GM18526 (cell line): ENCODE results near the gene YIF1B.

Experiments used
- POLR2A ChIP-seq: IDR thresholded peaks from 3 replicates; pipeline ENCODE4 v1.6.1; 2011; ENCODE audit not compliant: insufficient read length; ENCODE audit errors: extremely low read depth

The YIF1B gene

DNA sequence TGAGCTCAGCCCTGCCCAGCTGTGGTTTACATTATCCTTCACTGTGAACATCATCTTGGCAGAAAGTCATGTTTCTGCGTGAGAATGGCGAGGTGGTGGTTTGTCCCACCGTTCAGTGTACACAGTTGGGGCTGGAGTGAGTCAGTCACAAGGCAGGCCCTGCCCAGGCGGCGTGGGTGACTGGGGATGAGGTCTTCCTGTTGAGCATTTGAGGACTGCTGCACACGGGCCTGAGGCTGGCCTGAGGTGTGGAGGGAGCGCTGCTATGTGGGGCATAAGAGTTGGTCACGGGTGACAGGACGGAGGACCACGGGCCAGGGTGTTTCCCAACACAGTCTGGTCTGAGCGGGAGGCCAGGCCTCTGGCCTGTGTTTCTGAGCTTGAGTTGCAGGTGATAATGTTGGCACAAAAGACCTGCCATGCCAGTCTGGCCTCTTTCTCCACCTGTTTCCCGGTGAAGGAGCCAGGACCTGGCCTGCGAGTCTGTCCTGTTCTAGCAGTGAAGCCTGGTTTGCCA, 25.1 kb downstream of the YIF1B start:
- TF ChIP-seq POLR2A = no peak

DNA sequence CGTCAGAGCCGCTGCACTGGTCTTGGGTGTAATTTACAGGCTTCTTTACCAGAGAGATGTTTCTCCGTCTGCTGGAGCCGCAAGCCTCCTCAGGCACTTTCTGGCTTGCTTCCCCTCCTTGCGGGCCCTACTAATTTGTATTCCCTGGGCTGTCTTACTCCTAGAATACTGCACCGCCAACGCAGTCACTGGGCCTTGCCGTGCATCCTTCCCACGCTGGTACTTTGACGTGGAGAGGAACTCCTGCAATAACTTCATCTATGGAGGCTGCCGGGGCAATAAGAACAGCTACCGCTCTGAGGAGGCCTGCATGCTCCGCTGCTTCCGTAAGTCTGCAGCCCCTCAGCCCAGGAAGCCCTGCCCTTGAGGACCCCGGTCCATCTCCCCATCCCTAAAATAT, 25.8 kb downstream of the YIF1B start:
- no peak for TF ChIP-seq POLR2A

GRCh38 chr19:38288123-38288855, 27.5 kb downstream of the YIF1B start:
- no peak for TF ChIP-seq POLR2A

GRCh38 chr19:38287604-38288003, 28.1 kb downstream of the YIF1B start:
- no peak for TF ChIP-seq POLR2A

DNA sequence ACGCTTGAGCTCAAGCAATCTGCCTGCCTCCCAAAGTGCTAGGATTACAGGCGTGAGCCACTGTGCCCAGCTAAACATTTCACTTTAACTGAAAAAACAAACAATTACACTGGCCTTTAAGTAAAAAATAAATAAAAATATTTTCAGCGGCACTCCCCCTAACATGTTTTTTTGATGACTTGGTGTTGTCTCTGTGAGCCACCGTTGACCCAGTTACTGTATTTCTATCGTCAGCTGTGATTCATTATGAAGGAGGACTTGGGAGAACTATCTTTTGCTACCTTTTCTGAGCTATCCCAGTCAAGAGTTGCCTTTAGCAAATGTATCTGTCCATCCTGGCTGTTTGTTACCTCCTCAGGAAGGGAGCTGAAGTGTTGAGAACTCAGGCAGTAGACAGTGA, 30.2 kb downstream of the YIF1B start:
- no peak for TF ChIP-seq POLR2A

GRCh38 chr19:38284422-38284821, 31.3 kb downstream of the YIF1B start:
- no peak for TF ChIP-seq POLR2A

DNA sequence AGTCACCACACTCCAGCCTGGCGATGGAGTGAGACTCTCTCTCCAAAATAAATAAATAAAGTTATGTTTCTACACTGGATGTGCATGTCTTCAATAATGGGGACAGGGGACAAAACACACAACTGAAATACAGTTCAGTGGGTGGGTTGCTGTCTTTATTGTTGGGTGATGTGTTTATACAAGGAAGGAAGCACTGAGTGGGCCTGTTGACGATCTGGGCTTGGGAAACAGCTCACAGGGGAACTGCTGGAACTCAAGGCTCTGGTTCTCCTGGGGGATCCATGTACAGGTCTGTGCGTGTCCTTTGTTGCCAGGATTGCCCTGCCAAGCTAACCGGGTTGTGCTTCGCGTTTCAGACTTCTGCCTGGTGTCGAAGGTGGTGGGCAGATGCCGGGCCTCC, 32.5 kb downstream of the YIF1B start:
- no peak for TF ChIP-seq POLR2A

GRCh38 chr19:38281811-38282566, 33.8 kb downstream of the YIF1B start:
- no peak for TF ChIP-seq POLR2A

- no peak for TF ChIP-seq POLR2A
Measured at GRCh38 chr19:38280030-38280921, 35.5 kb downstream of the YIF1B start.

- TF ChIP-seq POLR2A = no peak
Measured at GRCh38 chr19:38278751-38279150, 37.0 kb downstream of the YIF1B start.

DNA sequence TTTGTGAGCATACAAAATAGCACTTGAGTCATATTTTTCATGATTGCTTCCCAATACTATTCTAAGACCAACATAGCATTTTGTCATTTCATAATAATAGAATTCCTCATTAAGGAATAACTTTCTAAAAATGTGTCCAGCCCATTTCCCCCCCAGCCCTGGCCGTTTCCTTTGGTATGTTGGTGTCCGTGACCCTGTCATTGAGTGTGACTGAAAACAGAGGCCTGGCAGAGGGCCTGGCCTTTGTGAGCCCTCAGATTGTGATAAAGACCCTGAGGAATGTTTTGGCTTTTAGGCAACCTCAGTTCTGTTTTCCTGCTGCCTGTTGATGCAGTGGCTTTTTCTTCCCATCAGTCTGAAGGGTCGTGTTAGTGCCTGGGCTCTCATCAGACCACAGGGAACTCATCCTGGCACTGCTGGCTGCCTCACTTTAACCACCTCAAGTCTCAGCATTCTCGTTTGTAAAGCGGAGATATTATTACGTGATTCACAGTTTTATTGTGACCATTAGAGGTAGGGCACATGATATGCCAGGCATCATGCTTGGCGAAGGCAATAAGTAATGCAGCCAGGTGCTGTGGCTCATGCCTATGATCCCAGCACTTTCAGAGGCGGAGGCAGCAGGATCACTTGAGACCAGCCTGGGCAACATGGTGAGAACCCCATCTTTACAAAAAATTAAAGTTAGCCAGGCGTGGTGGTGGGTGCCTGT, 37.6 kb downstream of the YIF1B start:
- no peak for TF ChIP-seq POLR2A

DNA sequence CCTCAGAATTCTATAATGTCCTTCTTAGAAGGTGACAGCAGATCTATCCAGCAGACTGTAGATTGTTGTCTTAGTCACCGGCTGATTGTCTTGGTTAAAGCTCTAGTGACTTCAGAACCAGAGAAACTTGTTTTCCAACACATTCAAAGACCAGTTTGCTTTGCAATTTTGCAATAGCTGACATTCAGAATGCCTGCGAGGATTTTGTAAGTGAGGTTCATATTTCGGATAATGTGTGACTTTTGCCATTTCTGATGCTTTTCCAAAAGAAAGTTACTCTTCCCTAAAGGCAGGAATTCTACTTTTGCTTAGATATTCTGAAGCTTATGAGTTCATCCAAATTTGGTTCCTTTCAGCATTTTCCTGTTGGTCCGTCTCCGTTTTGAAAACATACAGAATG, 38.2 kb downstream of the YIF1B start:
- no peak for TF ChIP-seq POLR2A

DNA sequence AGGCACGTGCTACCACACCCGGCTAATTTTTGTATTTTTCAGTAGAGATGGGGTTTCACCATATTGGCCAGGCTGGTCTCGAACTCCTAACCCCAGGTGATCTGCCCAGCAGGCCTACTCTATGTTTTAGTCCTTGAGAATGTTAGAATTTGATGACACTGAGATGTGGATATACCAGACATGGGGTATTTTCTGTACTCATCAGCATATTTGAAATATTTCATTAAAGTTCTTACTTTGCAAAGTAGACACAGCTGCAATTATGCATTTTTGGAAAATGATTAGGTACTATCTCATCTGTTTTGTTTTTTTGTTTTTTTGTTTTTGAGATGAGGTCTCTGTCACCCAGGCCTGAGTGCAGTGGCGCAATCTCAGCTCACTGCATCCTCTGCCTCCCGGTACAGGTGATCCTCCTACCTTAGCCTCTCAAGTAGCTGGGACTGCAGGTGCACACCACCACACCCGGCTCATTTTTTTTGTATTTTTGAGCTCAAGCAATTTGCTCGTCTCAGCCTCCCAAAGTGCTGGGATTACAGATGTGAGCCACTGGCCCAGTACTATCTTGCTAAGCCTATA, 38.7 kb downstream of the YIF1B start:
- TF ChIP-seq POLR2A = no peak

GRCh38 chr19:38274739-38275138, 41.0 kb downstream of the YIF1B start:
- TF ChIP-seq POLR2A = no peak

- no peak for TF ChIP-seq POLR2A
Measured at GRCh38 chr19:38273499-38273898, 42.2 kb downstream of the YIF1B start.

DNA sequence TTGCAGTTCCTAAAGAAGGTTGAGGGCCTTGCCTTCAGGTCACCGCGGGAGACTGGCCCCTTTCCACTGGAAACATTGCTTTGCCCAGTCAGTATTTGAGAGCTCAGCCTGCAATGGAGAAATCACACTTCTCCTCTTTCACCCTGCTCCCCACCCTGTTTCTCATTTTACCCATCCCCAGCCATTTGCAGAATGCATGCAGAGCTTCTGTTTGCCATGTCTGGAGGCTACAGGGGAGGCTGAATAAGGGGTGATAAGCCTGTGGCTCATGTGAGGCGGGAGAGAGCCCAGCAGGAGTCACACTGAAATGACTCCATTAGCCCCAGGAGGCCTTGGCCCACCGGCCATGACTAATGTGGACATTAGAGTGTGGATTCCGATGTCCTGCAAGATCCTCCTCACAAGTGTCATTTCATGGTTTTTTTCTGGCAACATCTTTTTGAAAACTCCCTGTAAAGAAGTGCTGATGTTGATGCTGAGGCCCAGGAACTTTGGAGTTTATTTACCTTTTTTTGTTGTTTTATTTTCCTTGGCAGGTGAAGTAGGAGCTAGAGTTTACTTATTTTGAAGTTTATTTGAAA, 45.1 kb downstream of the YIF1B start:
- TF ChIP-seq POLR2A = no peak
